Measurements from ENCODE around the gene CEP41.

The CEP41 gene

DNA sequence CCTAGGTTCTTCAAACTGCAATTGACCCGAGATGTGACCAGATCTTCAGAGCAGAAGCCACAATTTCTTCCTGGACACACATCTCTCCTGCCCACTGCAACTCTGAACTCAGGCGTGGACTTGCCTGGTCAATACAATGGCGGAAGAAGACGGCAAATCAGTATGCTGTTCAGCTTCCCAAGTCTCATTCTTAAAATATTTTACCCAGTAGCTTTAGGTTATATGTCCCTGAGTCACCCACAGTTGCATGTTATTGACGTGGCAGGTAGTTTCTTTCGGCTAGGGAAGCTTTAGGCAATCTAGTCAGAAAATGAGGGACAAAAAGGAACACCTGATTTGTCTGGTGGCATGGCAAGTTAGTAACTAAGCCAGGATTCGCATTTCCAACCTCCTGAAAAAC is 22.5 kb downstream of the CEP41 start:
- no peak for DNase-seq (ENCODE audit: low spot score)

- no peak for DNase-seq (ENCODE audit: low spot score)
Measured at GRCh38 chr7:130417213-130417612, 23.6 kb downstream of the CEP41 start.

DNA sequence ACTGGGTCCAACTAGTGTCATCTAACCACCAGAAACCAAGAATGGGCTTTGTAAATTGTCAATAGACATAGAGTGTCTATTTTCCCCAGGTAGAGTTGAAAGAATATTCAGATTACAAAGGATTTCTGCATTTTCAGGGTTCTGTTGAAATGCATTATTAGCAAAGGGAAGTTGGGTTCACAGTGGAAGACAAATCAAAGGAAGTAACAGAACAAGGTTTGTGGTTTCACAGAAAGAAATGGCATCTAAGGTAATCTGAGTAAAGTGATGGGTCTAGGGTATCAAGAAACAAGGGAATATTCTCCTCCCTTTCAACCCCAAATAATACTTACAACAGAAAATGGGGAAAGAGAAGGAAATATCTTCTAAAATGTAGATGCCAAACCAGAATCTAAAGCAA is 25.8 kb downstream of the CEP41 start:
- DNase-seq (ENCODE audit: low spot score), result no peak

- no peak for DNase-seq (ENCODE audit: low spot score)
Measured at GRCh38 chr7:130413201-130413600, 27.6 kb downstream of the CEP41 start.

DNA sequence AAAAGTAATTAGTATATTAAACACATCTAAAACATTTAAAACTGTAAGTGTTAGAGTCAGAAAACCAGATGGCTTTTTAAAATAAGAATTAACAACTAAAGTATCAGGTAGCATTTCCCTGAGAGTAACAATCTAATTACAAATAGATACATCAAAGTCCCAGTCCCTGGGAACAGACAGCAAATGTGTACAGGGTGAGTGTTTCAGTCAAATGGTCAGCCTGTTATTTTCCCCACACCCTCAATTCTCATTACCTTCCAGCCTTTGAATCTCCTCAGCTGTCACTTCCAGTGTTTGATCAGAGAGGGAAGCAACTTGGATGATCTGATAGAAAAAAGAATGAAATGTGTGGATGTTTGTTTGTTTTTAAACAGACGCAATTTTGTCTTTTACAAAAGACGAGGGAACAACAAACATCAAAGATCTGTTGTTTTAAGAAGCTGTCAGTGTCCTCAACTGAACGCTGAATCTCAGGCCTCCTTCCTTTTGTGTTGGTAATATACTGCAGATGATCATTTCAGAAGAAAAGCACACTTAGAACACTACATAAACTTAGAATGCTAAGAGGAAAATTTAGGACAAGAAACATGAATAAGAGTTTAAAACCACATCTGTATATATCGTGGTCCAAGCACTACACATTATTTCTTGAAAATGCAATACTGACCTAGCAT is 29.8 kb downstream of the CEP41 start:
- DNase-seq (ENCODE audit: low spot score), result no peak

DNA sequence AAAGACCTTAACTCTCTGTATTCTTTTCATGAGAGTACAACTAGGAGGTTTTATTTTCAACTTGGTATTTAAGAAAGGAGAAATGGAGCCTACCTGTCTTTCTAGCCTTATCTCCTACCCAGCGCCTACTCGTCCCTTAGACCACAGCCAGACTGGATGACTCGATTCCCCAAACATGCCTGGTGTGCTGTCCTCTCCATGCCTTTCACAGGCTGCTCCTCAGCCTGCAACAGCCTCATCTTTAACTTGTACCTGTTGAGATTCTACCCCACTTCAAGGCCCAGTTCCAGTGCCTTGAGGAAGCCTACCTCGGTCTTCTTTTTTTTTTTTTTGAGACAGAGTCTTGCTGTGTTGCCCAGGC is 31.1 kb downstream of the CEP41 start:
- no peak for DNase-seq (ENCODE audit: low spot score)

- DNase-seq (ENCODE audit: low spot score), result no peak
Measured at GRCh38 chr7:130409067-130409711, 31.6 kb downstream of the CEP41 start.

DNA sequence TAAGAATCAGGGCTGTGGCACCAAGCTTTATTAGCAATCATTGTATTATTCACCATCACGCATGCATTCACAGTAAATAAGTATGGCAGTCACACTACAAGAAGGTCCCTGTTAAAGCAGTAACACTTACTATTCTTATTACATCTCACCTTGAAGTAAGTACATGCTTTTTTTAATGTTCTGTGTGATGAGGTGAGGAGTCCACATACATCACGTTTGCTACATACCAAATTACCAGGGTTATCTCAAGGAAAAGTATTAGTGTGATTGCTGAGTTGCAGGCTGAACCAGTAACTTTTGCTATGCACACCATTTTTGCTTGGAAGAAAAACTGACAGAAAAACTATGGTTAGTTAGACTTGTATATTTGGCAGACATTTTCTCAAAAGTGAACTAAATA is 35.8 kb downstream of the CEP41 start:
- DNase-seq (ENCODE audit: low spot score), result no peak

DNA sequence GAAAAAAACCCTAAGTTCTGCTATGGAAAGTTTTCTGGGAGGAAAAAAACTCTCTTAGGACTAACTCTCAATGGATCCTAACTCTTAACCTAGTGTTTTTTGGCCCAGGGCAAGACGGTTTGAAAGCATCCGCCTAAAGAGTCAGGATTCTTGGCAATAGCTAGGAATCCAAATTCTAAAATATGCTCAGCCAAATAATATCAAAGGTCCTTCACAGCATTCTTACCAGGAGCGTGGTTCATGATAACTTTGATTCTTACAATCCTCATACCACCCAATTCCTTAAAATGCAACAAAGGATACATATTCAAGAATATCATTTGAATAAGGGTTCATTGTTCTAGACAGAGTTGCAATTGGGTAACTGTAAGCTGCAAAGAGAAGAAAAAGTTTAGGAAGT is 39.2 kb downstream of the CEP41 start:
- DNase-seq (ENCODE audit: low spot score), result no peak

- DNase-seq (ENCODE audit: low spot score), result no peak
Measured at GRCh38 chr7:130401101-130401500, 39.7 kb downstream of the CEP41 start.

DNA sequence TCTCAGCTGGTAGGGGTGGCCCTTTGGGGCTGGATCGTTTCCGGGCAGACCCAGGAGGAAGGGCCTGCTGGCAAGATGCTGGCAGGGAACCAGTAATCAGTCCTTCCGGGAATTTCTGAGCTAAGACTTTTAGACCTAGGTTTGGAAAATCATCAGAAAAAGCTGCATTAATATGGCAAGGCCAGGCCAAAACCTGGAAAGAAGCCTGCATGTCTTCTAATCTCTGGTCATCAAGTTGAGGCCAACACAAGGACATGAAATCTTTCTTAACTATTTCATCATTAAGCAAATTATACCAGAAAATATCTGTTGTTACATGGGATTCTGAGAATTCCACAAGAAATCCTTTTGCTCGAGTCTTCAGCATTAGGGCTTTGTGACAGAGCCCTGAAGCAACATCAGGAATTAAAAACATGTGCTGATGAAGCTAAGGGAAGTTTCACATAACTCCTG is 40.7 kb downstream of the CEP41 start:
- no peak for DNase-seq (ENCODE audit: low spot score)

GRCh38 chr7:130398526-130399090 is 42.2 kb downstream of the CEP41 start:
- no peak for DNase-seq (ENCODE audit: low spot score)

- DNase-seq (ENCODE audit: low spot score), result no peak
Measured at GRCh38 chr7:130397758-130398073, 43.1 kb downstream of the CEP41 start.

DNA sequence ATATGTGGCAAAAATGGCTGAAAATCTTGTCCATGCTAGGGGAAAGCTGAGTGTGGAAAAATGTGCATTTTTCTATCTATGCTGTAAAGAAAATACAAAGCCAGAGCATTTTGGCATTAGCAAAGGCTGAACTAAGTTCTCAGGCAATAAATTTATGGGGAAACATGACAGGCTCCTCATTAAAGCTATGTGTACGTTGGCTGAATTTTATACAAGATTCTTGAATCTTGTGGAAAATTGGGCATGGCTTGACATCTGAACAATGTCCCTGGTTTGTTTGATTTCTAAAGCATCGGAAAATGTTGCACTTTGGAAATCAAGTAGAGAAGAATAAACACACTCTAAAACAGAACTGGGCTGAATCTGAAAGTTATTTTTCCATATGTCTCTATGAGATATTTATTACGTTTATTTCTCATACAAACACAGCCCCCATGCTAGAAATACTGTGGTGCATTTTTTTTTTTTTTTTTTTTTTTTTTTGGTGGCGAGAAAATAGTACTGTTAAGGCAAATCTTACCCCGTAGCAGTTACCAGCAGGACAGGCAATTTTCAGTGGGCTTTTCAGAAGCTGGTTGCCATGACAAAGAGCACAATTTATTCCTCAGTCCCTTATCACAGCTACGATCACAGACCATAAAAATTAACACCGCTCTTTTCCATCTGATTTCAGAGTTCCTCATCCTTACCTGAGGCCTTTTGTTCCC is 43.6 kb downstream of the CEP41 start:
- no peak for DNase-seq (ENCODE audit: low spot score)

GRCh38 chr7:130396109-130396508 is 44.7 kb downstream of the CEP41 start:
- no peak for DNase-seq (ENCODE audit: low spot score)

DNA sequence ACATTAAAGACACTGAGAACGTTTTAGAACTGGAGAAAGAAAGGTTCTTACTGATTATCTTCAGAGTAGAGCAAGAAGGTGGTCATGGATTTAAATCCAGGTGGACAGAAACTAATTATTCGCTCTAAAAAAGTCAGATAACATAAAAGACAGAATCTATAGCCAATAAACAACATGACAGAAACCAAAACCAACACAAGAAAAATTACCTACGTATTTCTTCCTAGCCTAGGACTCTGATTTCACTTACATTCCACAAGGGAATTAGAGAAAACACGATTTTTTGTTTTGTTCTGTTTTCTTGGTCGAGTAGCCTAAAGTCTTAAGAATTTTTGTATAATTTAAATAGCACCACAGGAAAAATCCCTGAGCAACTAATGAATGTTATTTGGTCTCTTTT is 45.4 kb downstream of the CEP41 start:
- no peak for DNase-seq (ENCODE audit: low spot score)

DNA sequence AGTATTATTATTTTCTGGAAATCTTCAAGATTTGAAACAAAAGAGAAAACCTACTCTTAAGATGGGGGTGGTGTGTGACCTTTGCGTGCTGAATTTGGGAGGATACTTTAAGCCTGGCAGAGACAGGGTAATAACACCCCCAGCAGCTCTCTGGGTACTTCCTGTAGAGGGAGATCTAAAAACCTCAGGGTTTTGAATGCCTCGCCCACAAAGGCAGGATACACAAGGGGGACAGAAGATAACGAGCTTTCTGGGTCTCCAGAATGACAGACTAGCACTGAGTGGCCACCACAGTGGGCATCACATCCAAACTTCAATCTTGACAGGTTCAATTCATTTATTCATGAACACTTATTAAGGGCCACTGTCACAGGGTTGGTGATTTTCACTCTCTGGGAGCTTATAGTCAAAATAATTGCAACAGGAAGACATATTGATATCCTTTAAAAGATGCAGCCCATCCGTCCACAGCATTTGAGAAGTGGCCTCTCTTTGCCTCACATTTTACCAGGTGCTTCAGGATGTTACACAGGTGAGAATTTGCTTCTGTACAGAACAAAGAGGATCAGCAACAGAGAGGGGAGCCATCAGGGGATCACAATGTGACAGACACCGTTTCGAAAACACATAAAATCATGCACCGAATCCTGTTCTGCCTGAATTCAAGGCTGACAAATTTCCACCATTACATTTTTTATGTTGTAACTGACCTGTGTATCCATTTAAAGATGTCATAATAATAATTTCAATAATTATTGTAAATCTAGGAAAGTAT is 46.2 kb downstream of the CEP41 start:
- no peak for DNase-seq (ENCODE audit: low spot score)

DNA sequence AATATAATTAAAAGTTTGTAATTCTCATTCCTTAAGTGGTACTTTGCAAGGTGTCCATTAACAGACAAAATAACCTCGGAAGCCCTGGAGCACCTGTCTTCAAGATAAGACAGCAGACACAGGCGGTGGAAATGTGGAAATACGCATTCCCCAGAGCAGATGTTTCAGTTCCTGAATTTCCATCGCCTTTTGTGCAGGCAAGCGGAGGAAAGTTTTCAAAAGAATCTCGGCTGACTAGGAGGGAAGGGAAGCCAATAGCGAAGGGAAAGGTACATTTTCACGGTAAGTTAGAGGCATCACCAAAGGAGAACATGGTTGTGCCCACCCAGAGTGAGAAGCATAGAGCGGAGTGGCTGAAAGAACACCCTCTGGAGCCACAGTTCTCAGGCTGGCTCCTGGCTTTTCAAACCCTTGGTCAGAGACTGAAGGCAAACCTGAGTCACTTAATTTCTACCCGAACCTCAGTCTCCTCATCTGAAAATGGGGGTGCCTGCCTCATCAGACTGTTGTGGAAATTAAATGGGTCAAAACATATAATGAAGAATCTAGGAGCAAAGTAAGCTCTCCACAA is 46.9 kb downstream of the CEP41 start:
- no peak for DNase-seq (ENCODE audit: low spot score)

GRCh38 chr7:130393101-130393561 is 47.7 kb downstream of the CEP41 start:
- no peak for DNase-seq (ENCODE audit: low spot score)

- no peak for DNase-seq (ENCODE audit: low spot score)
Measured at GRCh38 chr7:130390486-130390885, 50.3 kb downstream of the CEP41 start.

DNA sequence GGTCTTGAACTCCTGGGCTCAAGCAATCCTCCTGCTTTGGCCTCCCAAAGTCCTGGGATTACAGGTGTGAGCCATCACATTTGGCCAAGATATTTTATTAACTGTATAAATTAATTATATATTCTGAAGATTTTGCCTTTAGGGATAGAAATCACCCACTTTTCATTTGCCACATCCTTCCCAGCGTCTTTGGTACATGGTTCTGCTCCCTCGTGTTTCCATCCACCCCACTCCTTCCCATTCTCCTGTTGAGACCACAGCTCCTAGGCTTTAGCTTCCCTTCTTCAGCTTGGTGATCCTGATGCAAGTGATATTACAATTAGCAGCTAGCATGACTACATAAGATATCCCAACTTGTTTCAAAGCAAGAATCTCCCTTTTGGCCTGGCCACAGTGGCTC is 52.1 kb downstream of the CEP41 start:
- DNase-seq (ENCODE audit: low spot score), result no peak
